Lung (tissue), 12 donors: ENCODE results near the gene ITGB3BP. TPM values are rescaled to one million over a fixed set of nuclear protein-coding genes. Genes with fewer than 3 reads are reported as not detected.

Source experiments
- ATAC-seq: fragments of 200-7000 bp; cut with Tn5 transposase; one replicate; pipeline ENCODE4 v1.9.1; 2020; ENCODE audit warnings: moderate number of reproducible peaks; ENCODE audit not compliant: insufficient read depth, low FRiP score
- DNase-seq, 3 donors: peaks; one replicate each; pipeline ENCODE4 v3.0.0-alpha.2; 2013 to 2017
- H3K27ac ChIP-seq, 2 donors: one replicate each; pipeline ENCODE4 v1.5.1; 2013; ENCODE audit warnings: mild to moderate bottlenecking in 2 of 2, moderate library complexity in 2 of 2, control low read depth in 1 of 2, inconsistent platforms in 1 of 2, low read depth in 1 of 2, low read length in 1 of 2
- H3K27me3 ChIP-seq, 3 donors: one replicate each; pipeline ENCODE4 v1.5.1; 2013; ENCODE audit warnings: low read length in 2 of 3; ENCODE audit not compliant: control insufficient read depth in 3 of 3, insufficient read depth in 3 of 3
- H3K36me3 ChIP-seq, 4 donors: one replicate each; pipeline ENCODE4 v1.5.1; 2013; ENCODE audit warnings: low read length in 4 of 4, mild to moderate bottlenecking in 1 of 4, moderate library complexity in 1 of 4; ENCODE audit not compliant: control insufficient read depth in 4 of 4, insufficient read depth in 4 of 4
- H3K4me1 ChIP-seq, 5 donors: one replicate each; pipeline ENCODE4 v1.5.1; 2013; ENCODE audit warnings: low read length in 5 of 5, mild to moderate bottlenecking in 2 of 5, moderate library complexity in 1 of 5; ENCODE audit not compliant: control insufficient read depth in 5 of 5, insufficient read depth in 5 of 5
- H3K4me3 ChIP-seq: one replicate; pipeline ENCODE4 v1.5.1; 2013; ENCODE audit warnings: mild to moderate bottlenecking, control low read depth, moderate library complexity
- H3K9ac ChIP-seq, 2 donors: one replicate each; pipeline ENCODE4 v1.5.1; 2013; ENCODE audit warnings: low read length in 2 of 2, control low read depth in 1 of 2; ENCODE audit not compliant: insufficient read depth in 1 of 2
- H3K9me3 ChIP-seq, 4 donors: one replicate each; pipeline ENCODE4 v1.5.1; 2013; ENCODE audit warnings: low read length in 3 of 4, mild to moderate bottlenecking in 1 of 4, moderate library complexity in 1 of 4; ENCODE audit not compliant: control insufficient read depth in 4 of 4, insufficient read depth in 3 of 4
- CTCF ChIP-seq: IDR thresholded peaks from 2 replicates; pipeline ENCODE4 v1.5.1; 2012; ENCODE audit warnings: mild to moderate bottlenecking; ENCODE audit errors: control extremely low read depth, extremely low read depth
- WGBS, 2 donors: extraction: QIAGEN DNeasy Blood & Tissue Kit; methylation state at CpG; one replicate each; pipeline ENCODE4 v1.1.7; 2013; 5-methylcytosine and 5-hydroxymethylcytosine counted together
- polyA plus RNA-seq, 2 donors: library from polyadenylated mRNA; stranded (reverse); fragments of 200-250 nt; gene quantifications; one replicate each; pipeline ENCODE4 v1.2.1, GENCODE V29; 2013
- total RNA-seq, 2 donors: library from RNA; depleted of rRNA in 1 of 2; stranded (reverse); fragments of >200 nt in 1 of 2; gene quantifications; one replicate each; pipeline ENCODE4 v1.2.1, GENCODE V29; 2014 to 2021
- donor health status: control.
- donor health status: control.
- donor health status: Bipolar disorder and iron deficiency.
- donor health status: healthy.
- donor health status: DM: yes; HTN: yes; CAD: no.

The ITGB3BP gene
- total and polyA plus RNA-seq, 4 donors = 7.0 to 36.5 (median 24.2) TPM

- H3K9ac ChIP-seq = no peak overlapping the region
- no peak overlapping the region for H3K4me3 ChIP-seq
- no peaks in the 10 kb centered on the region for H3K27me3 ChIP-seq
- no peaks in the 10 kb centered on the region for H3K9me3 ChIP-seq
- no peak for TF ChIP-seq CTCF
- H3K4me1 ChIP-seq = no peaks in the 10 kb centered on the region
- peaks cover 0 to 3% (median 1%) of the 10 kb centered on the region in 4 donors for H3K36me3 ChIP-seq
- ATAC-seq (no peak), DNase-seq (no peak)
- no peak overlapping the region for H3K27ac ChIP-seq
These were observed 32.5 kb upstream of the ITGB3BP start for GRCh38 chr1:63555480-63555879.

- Histone ChIP-seq H3K27ac (no peak overlapping the region), H3K9ac (no peak overlapping the region), H3K4me3 (no peak overlapping the region), H3K9me3 (no peaks in the 10 kb centered on the region), H3K36me3 (peaks cover 0 to 12% (median 4%) of the 10 kb centered on the region in 4 donors), H3K27me3 (no peaks in the 10 kb centered on the region), H3K4me1 (no peaks in the 10 kb centered on the region)
- DNase-seq (no peak), ATAC-seq (no peak)
- no peak for TF ChIP-seq CTCF
- WGBS, 2 donors = 96 to 97% methylated on average over 13 of the region's 13 CpGs
These were observed 25.9 kb upstream of the ITGB3BP start for GRCh38 chr1:63548877-63549276.

- H3K9ac ChIP-seq = no peak overlapping the region
- DNase-seq (no peak), ATAC-seq (no peak)
- no peak overlapping the region for H3K27ac ChIP-seq
- H3K9me3 ChIP-seq = no peaks in the 10 kb centered on the region
- H3K4me1 ChIP-seq = no peaks in the 10 kb centered on the region
- no peak overlapping the region for H3K4me3 ChIP-seq
- no peak for TF ChIP-seq CTCF
- WGBS, 2 donors = 89 to 92% methylated on average over 2 of the region's 2 CpGs
- H3K36me3 ChIP-seq = peaks cover 0 to 9% (median 4%) of the 10 kb centered on the region in 4 donors
- H3K27me3 ChIP-seq = no peaks in the 10 kb centered on the region
These were observed 25.3 kb upstream of the ITGB3BP start for GRCh38 chr1:63548303-63548702.

GRCh38 chr1:63547621-63548294 is 24.7 kb upstream of the ITGB3BP start:
- DNase-seq = no peak
- Histone ChIP-seq H3K27ac (no peak overlapping the region), H3K36me3 (peaks cover 0 to 13% (median 4%) of the 10 kb centered on the region in 4 donors), H3K4me3 (no peak overlapping the region), H3K9ac (no peak overlapping the region), H3K27me3 (no peaks in the 10 kb centered on the region), H3K4me1 (no peaks in the 10 kb centered on the region), H3K9me3 (peaks cover 0 to 3% (median 0%) of the 10 kb centered on the region in 4 donors)
- ATAC-seq = no peak
- 93 to 95% methylated on average over 2 of the region's 2 CpGs for WGBS, 2 donors
- TF ChIP-seq CTCF = no peak
